K562 (cell line): ENCODE results near the gene GCK. TPM values are rescaled to one million over a fixed set of nuclear protein-coding genes. Genes with fewer than 3 reads are reported as not detected.

ENCODE experiments used
- ATAC-seq: fragments of 200-7000 bp; cut with Tn5 transposase; 3 replicates; pipeline ENCODE4 v1.9.1; 2020; ENCODE audit warnings: moderate library complexity
- BruUV-seq: library from RNA; stranded (reverse); fragments of 400-500 nt; replicated peaks from 2 replicates; lab custom pipeline; 2021; lab: Mats Ljungman, UMichigan
- CTCF ChIA-PET: fragments of 300-600 bp; formaldehyde crosslinking; extraction: SDS; loops from one replicate; lab custom pipeline; 2021; ENCODE audit warnings: low intra/inter-chr PET ratio; lab: Yijun Ruan, JAX
- POLR2A ChIA-PET: fragments of 300-600, 350-650 bp; sonication (Branson Sonifier 250); formaldehyde crosslinking; extraction: SDS; loops from one replicate; lab custom pipeline; 2021; ENCODE audit warnings: antibody characterized with exemption, inconsistent platforms; lab: Yijun Ruan, JAX
- DNase-seq, 4 experiments: peaks; one replicate each; pipeline versions ENCODE4 v3.0.0 to v3.0.0-alpha.2; 2011 to 2018; ENCODE audit warnings: low spot score in 3 of 4, mixed read lengths in 3 of 4; ENCODE audit errors: extremely low read depth in 1 of 4
- FAIRE-seq: peaks from 2 replicates; lab custom pipeline; 2011; peaks lifted over from hg19 to GRCh38; lab: Jason Lieb, UNC
- H2AFZ ChIP-seq: 2 replicates; pipeline ENCODE4 v1.6.0; 2011; ENCODE audit warnings: low read depth, low read length, control low read depth, inconsistent platforms
- H3K27ac ChIP-seq: fragments of 200-600 bp; 3 replicates; pipeline ENCODE4 v1.8.0; 2011; ENCODE audit warnings: low read depth, mild to moderate bottlenecking, control low read depth, inconsistent platforms, low read length, moderate library complexity, mixed read lengths; ENCODE audit errors: extremely low read depth
- H3K27me3 ChIP-seq, 2 experiments: fragments of 300-600 bp in 1 of 2; 2 replicates in 1 of 2; 3 replicates in 1 of 2; pipeline versions ENCODE4 v1.6.0 to v1.8.0; 2011; ENCODE audit warnings: inconsistent platforms in 2 of 2, low read length in 2 of 2, mild to moderate bottlenecking in 1 of 2, mixed read lengths in 1 of 2, moderate library complexity in 1 of 2; ENCODE audit not compliant: control insufficient read depth in 2 of 2, insufficient read depth in 2 of 2
- H3K36me3 ChIP-seq: fragments of 300-600 bp; 3 replicates; pipeline ENCODE4 v1.8.0; 2011; ENCODE audit warnings: mild to moderate bottlenecking, low read length, inconsistent platforms; ENCODE audit not compliant: control insufficient read depth, insufficient read depth
- H3K4me1 ChIP-seq, 2 experiments: fragments of 200-600 bp in 1 of 2; replicated peaks in 1 of 2; 2 replicates in 1 of 2; 3 replicates in 1 of 2; pipeline versions ENCODE4 v1.5.1 to v1.8.0; 2011; ENCODE audit warnings: inconsistent platforms in 2 of 2, low read length in 2 of 2, mild to moderate bottlenecking in 1 of 2, mixed read lengths in 1 of 2, moderate library complexity in 1 of 2; ENCODE audit not compliant: control insufficient read depth in 2 of 2, insufficient read depth in 2 of 2
- H3K4me2 ChIP-seq: 2 replicates; pipeline ENCODE4 v1.6.1; 2011; ENCODE audit warnings: low read length, control low read depth, inconsistent platforms, mixed read lengths; ENCODE audit not compliant: insufficient read depth
- H3K4me3 ChIP-seq: fragments of 200-600 bp; sonication (generic), shearing (Covaris generic); 2 replicates; pipeline ENCODE4 v1.5.1; 2016; ENCODE audit warnings: control low read depth, inconsistent platforms
- H3K79me2 ChIP-seq: fragments of 200-600 bp; 3 replicates; pipeline ENCODE4 v1.8.0; 2011; ENCODE audit warnings: low read length, inconsistent platforms; ENCODE audit not compliant: control insufficient read depth, insufficient read depth
- H3K9ac ChIP-seq, 2 experiments: 2 replicates each; pipeline versions ENCODE4 v1.6.0 to v1.6.1; 2011; ENCODE audit warnings: low read depth in 2 of 2, low read length in 2 of 2, control low read depth in 1 of 2, inconsistent platforms in 1 of 2, mild to moderate bottlenecking in 1 of 2, mixed read lengths in 1 of 2; ENCODE audit not compliant: insufficient read depth in 1 of 2
- H3K9me1 ChIP-seq: one replicate; pipeline ENCODE4 v1.6.0; 2011; ENCODE audit warnings: inconsistent platforms, mild to moderate bottlenecking, low read length, moderate library complexity; ENCODE audit not compliant: control insufficient read depth, insufficient read depth
- H3K9me3 ChIP-seq: replicated peaks from 2 replicates; pipeline ENCODE4 v1.5.1; 2011; ENCODE audit warnings: low read depth, low read length, inconsistent platforms; ENCODE audit not compliant: control insufficient read depth, insufficient read depth
- H4K20me1 ChIP-seq: replicated peaks from 2 replicates; pipeline ENCODE4 v1.6.1; 2011; ENCODE audit warnings: low read length, inconsistent platforms, mixed read lengths; ENCODE audit not compliant: control insufficient read depth, insufficient read depth
- BCOR ChIP-seq: fragments of 450-650 bp; IDR thresholded peaks from 2 replicates; pipeline ENCODE4 v1.6.1; 2016
- CC2D1A ChIP-seq: fragments of 450-650 bp; IDR thresholded peaks from 2 replicates; pipeline ENCODE4 v1.6.1; 2017; ENCODE audit warnings: mild to moderate bottlenecking
- CREB3L1 ChIP-seq: fragments of 450-650 bp; IDR thresholded peaks from 2 replicates; pipeline ENCODE4 v1.6.1; 2014; ENCODE audit warnings: low read depth, mild to moderate bottlenecking, moderate library complexity, borderline replicate concordance
- DLX4 ChIP-seq: fragments of 250-450 bp; sonication (Bioruptor Pico); IDR thresholded peaks from 2 replicates; pipeline ENCODE4 v1.6.1; 2021; ENCODE audit warnings: mild to moderate bottlenecking
- FOS ChIP-seq: IDR thresholded peaks from 3 replicates; pipeline ENCODE4 v1.6.1; 2011; ENCODE audit not compliant: insufficient read length; ENCODE audit errors: extremely low read depth
- FOXA1 ChIP-seq: fragments of 450-650 bp; IDR thresholded peaks from 2 replicates; pipeline ENCODE4 v1.6.1; 2016; ENCODE audit warnings: mild to moderate bottlenecking, borderline replicate concordance
- FOXO4 ChIP-seq: fragments of 450-650 bp; formaldehyde crosslinking; IDR thresholded peaks from 2 replicates; pipeline ENCODE4 v1.4.0; 2020; ENCODE audit warnings: mild to moderate bottlenecking, moderate library complexity
- IRF1 ChIP-seq: sonication (generic); formaldehyde crosslinking; IDR thresholded peaks from 2 replicates; pipeline ENCODE4 v1.8.0; 2022; ENCODE audit warnings: missing genetic modification reagents, mild to moderate bottlenecking, borderline replicate concordance
- KDM1A ChIP-seq, 2 experiments: fragments of 450-650 bp; IDR thresholded peaks; 2 replicates each; pipeline ENCODE4 v1.6.1; 2016; ENCODE audit warnings: mild to moderate bottlenecking in 2 of 2
- KLF6 ChIP-seq: fragments of 250-450 bp; sonication (Bioruptor Pico); IDR thresholded peaks from 2 replicates; pipeline ENCODE4 v1.4.0; 2020; ENCODE audit warnings: mild to moderate bottlenecking, moderate library complexity, borderline replicate concordance
- NFE2L1 ChIP-seq: fragments of 450-650 bp; IDR thresholded peaks from 2 replicates; pipeline ENCODE4 v1.6.1; 2016; ENCODE audit warnings: missing genetic modification characterization, low read depth, mild to moderate bottlenecking, missing compliant biosample characterization, moderate library complexity, borderline replicate concordance
- ZFX ChIP-seq: sonication (generic); formaldehyde crosslinking; IDR thresholded peaks from 2 replicates; pipeline ENCODE4 v1.8.0; 2022; ENCODE audit warnings: mild to moderate bottlenecking, missing genetic modification reagents, moderate library complexity
- ZKSCAN1 ChIP-seq: fragments of 150-350 bp; IDR thresholded peaks from 2 replicates; pipeline ENCODE4 v1.6.1; 2016; ENCODE audit warnings: low read depth, low read length
- ZNF408 ChIP-seq: fragments of 250-450 bp; sonication (Bioruptor Pico); IDR thresholded peaks from 2 replicates; pipeline ENCODE4 v1.4.0; 2020; ENCODE audit warnings: low read depth, mild to moderate bottlenecking, moderate library complexity
- ZNF551 ChIP-seq: fragments of 250-450 bp; sonication (Bioruptor Pico); IDR thresholded peaks from 2 replicates; pipeline ENCODE4 v1.5.0; 2021; ENCODE audit warnings: mild to moderate bottlenecking, moderate library complexity
- ZNF699 ChIP-seq: fragments of 250-450 bp; sonication (Bioruptor Pico); IDR thresholded peaks from 2 replicates; pipeline ENCODE4 v1.8.0; 2021; ENCODE audit warnings: mild to moderate bottlenecking, moderate library complexity; ENCODE audit not compliant: insufficient replicate concordance
- WGBS: fragments of 100-300 bp; shearing (Covaris generic); methylation state at CpG from one replicate; pipeline ENCODE4 v1.1.6; 2016; ENCODE audit warnings: low coverage, mixed read lengths; ENCODE audit not compliant: insufficient coverage; ENCODE audit errors: missing lambda C conversion rate; 5-methylcytosine and 5-hydroxymethylcytosine counted together
- in situ Hi-C: fragments of 300-500 bp; cut with MboI; formaldehyde crosslinking; loops from 4 replicates; pipeline ENCODE4 v1.15.0; 2018; ENCODE audit warnings: inconsistent platforms, mixed read lengths
- intact Hi-C: fragments of 100-400 bp; cut with micrococcal nuclease; formaldehyde crosslinking; loops from 2 replicates; pipeline ENCODE4 v1.14.2; 2022
- polyA plus RNA-seq, 8 experiments: library from polyadenylated mRNA; depleted of rRNA in 4 of 8; stranded (reverse) in 5 of 8; unstranded in 3 of 8; fragments of >200 nt; fragmentation: Nextera tagmentation in 2 of 8; fragmentation: Illumina TruSeq in 1 of 8; extraction: Ambion mirVana in 2 of 8; extraction: Trizol in 1 of 8; gene quantifications; 2 replicates each; pipeline versions ENCODE4 v1.2.1 to v1.2.3, GENCODE V29; 2011 to 2014; ENCODE audit warnings: inconsistent platforms in 1 of 8, missing spikeins in 1 of 8
- total RNA-seq, 7 experiments: library from RNA; depleted of rRNA in 6 of 7; stranded (reverse); fragments of >200 nt in 6 of 7; fragmentation: Illumina TruSeq in 2 of 7; extraction: Trizol in 2 of 7; gene quantifications; 2 replicates each; pipeline versions ENCODE4 v1.2.1 to v1.2.3, GENCODE V29; 2011 to 2021; ENCODE audit warnings: low replicate concordance in 1 of 7
- TF ChIP-seq, protein P1 (sequence below): fragments of 250-450 bp; sonication (Bioruptor Pico); IDR thresholded peaks from 2 replicates; pipeline ENCODE4 v1.5.0; 2020; ENCODE audit warnings: mild to moderate bottlenecking

Gene GCK
- total and polyA plus RNA-seq, 9 of the 15 experiments (the other 6 are each of a cell fraction or from before 2014, with no cell fraction given) = 0.11 to 0.55 (median 0.16) TPM; not detected in 3

DNA sequence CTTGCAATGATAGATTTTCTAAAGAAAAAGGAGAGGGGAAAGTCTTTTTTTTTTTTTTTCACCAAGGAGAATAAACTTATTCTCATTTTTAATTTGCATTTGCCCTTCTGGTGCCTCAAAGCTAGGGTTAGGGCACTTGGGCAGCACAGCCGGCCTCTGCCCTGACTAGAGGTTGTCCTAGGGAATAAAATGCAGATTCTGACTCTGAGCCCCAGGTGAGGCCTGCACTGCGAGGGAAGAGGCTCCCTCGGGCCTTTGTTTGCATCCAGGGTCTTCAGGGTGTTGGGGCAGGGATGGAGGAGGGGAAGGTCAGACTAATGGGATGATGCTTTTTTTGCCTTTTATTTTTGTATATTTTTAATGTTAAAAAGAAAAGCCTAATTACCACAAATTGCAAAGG lies 55.9 kb downstream of the GCK start (continued):
- TF ChIP-seq FOXO4 = no peak

- Histone ChIP-seq H2AFZ (no peak overlapping the region), H3K36me3 (no peaks in the 10 kb centered on the region), H3K4me1 (0 out of 5 replicates have a peak, but pooled peaks cover 0 to 4% of the 10 kb centered on the region in 2 experiments), H3K9me3 (no peaks in the 10 kb centered on the region), H4K20me1 (no peaks in the 10 kb centered on the region), H3K79me2 (no peaks in the 10 kb centered on the region), H3K4me3 (no peak overlapping the region), H3K9ac (peak overlapping the region in 1 of 2 experiments; percentile 63; a peak in 1 of 4 replicates), H3K27me3 (no peaks in the 10 kb centered on the region), H3K27ac (no peak overlapping the region), H3K9me1 (no peaks in the 10 kb centered on the region), H3K4me2 (no peak overlapping the region)
- DNase-seq = no peak
- intact Hi-C loops = no loop called here
- ATAC-seq = no peak
- in situ Hi-C loops = no loop called here
- POLR2A ChIA-PET = interaction anchor here (1.2 to 1.3 kb wide), 2 partner anchors 10 to 15 kb away, joined by 5 read pairs; no protein-coding TSS in a partner anchor
- CTCF ChIA-PET = interaction anchor here (0.6 to 1.3 kb wide), 2 partner anchors 64 to 70 kb away, joined by 3 to 4 read pairs; no protein-coding TSS in a partner anchor
- BruUV-seq = no TSS peak
- FAIRE-seq = no peak
- WGBS = 67% methylated on average over 2 of the region's 2 CpGs
- TF ChIP-seq DLX4 (CRISPR knock-in tag) (no peak), BCOR (no peak), CREB3L1 (no peak), ZNF551 (CRISPR knock-in tag) (no peak), FOXA1 (no peak), KDM1A (IDR thresholded peaks at IDR 0.05) (no peak), ZKSCAN1 (no peak), ZNF408 (CRISPR knock-in tag) (no peak), NFE2L1 (tag) (no peak), KLF6 (CRISPR knock-in tag) (no peak), ZFX (CRISPR knock-in tag) (no peak), FOS (no peak), CC2D1A (no peak), ZNF699 (no peak), IRF1 (CRISPR knock-in tag) (no peak)
- TF ChIP-seq, protein P1, sequence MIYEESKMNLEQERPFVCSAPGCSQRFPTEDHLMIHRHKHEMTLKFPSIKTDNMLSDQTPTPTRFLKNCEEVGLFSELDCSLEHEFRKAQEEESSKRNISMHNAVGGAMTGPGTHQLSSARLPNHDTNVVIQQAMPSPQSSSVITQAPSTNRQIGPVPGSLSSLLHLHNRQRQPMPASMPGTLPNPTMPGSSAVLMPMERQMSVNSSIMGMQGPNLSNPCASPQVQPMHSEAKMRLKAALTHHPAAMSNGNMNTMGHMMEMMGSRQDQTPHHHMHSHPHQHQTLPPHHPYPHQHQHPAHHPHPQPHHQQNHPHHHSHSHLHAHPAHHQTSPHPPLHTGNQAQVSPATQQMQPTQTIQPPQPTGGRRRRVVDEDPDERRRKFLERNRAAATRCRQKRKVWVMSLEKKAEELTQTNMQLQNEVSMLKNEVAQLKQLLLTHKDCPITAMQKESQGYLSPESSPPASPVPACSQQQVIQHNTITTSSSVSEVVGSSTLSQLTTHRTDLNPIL = no peak
Observed at GRCh38 chr7:44132039-44132438, 57.2 kb downstream of the GCK start.
